ENCODE results near the gene NR6A1.

The NR6A1 gene

DNA sequence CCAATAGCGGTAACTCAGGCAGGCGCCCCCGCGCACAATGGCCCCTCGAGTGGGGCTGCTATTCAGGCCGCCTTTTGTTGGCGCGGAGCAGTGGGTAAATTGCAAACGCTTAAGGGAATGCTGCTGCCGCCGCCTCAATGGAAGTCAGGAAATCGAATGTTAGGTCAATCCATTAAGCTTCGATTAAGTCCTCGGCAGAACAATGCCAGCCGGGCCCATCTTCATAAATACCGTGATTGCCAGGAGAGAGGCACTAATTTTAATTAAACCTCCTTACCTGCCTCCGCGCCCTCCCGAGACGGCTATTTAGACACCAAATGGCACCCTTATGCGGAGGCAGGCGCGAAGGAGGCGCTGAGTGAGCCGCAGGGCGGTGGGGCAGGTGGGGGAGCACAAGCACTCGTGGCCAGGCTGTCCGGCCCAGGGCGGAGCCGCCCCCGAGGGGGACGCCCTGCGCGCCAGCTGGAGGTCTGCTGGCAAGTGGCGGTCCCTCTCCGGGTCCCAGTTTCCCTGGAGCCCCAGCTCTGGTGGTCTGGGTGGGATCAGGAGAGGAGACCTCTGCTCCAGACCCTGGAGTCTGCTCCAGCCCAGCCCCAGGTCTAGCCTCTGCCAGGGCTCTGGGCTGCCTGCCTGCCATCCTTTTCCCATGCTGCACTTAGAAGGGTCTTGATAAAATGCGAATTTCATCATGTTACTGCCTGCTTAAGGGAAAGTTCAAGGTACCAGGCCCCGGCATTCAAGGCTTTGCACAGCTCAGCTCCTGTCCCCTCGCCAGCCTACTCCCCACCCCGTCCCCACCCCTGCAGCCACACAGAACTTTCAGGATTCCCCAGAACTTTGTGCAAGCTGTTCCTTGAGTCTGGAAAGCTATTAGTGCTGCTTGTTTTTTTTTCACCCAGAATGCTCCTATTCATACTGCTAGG lies 283.6 kb downstream of the NR6A1 start:
- DNase-seq (ENCODE audit: low read depth), result no peak

DNA sequence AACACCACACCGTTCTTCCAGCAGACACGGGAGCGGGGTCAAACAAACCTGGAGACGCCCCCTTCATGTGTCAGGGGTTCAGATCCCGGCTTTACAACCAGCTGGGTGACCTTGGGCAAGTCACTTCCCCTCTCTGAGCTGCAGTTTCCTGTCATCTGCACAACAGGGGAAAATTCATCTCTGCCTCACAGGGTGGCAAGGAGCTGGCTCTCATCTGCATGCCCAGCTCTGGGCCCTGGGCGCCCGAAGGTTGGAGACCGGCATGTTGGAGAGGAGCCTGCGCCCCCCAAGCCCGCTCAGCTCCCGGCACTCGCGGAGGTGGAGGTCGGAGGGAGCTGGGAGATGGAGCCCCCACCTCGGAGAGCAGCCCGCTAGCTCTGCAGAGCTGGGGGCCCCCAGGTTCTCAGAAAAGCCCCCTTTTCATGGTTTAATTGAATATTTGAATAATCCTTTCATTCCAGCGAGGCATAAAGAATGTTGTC lies 284.3 kb downstream of the NR6A1 start:
- DNase-seq (ENCODE audit: low read depth), result no peak

DNA sequence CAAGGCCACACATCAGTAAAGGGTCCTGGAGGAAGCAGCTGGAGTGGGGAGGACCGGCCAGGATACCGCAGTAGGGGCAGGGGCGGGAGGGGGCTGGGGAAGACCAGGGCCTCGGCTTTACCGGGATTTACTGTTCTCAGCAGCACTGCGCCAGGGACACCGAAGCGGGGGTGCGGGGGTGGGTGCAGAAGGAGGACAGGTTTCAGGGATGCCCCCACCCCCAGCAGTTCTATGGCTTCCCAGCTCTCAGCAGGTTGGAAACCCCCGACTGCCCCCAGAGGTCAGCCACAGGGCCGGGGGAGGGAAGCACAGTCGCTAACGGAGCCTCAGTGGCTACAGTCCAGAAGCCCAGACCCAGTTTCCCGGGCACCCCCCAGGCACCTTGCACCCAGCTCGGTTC lies 285.2 kb downstream of the NR6A1 start:
- no peak for DNase-seq (ENCODE audit: low read depth)

DNA sequence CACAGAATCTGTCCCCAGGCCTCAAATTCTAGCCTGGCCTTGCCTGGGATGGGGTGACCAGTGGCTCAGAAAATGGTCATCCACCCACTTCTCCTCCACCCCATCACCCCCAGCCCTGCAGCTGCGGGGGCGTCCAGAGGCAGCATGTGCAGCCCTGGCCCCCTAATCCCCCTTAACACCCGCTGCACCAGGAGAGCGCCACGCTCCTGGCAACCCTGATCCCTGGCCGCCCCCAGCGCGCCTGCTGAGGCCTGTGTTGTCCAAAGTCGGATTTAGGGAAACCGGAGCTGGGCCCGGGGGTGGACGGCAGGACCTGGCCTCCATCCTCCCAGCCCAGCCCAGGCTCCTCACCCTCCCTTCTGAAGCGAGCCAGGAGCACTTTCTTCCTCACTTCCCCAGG lies 285.9 kb downstream of the NR6A1 start:
- no peak for DNase-seq (ENCODE audit: low read depth)

GRCh38 chr9:124483481-124483880 lies 287.6 kb downstream of the NR6A1 start:
- DNase-seq (ENCODE audit: low read depth), result no peak

DNA sequence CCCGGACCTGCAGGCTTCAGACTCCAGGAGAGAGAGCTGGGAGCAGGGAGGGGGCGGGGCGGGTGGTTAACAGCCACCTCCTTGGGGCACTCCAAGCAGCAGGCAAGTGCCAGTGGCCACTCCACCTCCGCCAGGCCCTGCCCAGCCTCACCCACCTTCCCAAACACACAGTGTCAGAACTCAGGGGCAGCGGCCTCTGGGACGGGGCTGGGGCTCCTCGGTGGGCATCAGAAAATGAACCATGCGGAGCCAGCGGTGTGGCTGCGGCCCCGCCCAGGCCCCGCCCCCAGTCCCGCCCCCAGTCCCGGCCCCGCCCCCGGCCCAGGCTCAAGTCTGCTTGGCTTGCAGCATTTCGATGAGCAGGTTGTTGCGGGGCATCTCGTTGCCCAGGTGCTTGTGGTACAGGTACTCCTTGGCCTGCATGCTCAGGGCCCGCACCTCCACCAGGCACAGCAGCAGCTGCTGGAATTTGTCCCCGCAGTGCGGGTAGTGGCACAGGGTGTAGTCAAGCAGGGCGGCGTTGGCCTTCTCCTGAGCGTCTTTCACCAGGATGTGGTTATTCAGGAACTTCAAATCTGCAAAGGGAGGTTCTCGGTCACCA lies 288.6 kb downstream of the NR6A1 start:
- DNase-seq (ENCODE audit: low read depth), result no peak

DNA sequence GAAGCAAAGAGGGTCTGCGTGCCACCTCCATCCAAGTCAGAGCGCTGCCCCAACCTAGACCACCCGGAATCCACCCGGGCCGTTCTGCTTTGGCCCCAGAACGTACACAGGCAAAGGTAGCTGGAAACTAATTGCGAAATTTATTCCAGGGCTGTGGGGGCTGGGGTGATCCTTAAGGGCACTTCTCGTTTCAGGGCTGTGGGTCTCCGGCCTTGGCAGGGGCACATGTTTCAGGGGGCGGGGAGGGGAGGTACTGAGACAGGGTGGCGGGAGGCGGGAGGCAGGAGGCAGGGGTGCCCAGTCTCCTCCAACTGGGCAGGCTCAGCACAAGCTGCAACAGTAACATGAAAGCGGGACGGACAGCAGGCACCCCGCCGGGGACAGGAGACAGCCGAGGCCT lies 290.0 kb downstream of the NR6A1 start:
- no peak for DNase-seq (ENCODE audit: low read depth)

- DNase-seq (ENCODE audit: low read depth), result no peak
Observed at GRCh38 chr9:124480621-124480981, 290.5 kb downstream of the NR6A1 start.

GRCh38 chr9:124479947-124480620 lies 291.0 kb downstream of the NR6A1 start:
- no peak for DNase-seq (ENCODE audit: low read depth)

DNA sequence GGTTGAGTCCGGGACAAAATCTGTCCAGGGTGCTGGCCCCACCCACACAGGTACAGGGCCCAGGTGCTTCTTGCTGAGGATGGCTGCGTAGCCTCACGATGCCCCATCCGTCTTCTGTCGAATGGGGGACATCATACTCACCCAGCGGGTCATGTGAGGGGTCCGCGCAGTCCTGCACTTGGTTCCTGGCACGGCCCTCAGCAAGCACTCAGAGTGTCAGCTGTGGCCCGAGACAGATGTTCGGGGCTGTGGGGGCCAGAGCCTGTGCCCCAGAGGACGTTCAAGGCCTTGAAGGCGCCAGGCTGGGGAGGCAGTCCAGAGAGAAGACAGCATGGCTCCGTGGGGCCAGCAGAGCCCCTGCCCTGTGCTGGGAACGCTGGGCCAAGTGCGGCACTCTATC lies 291.7 kb downstream of the NR6A1 start:
- no peak for DNase-seq (ENCODE audit: low read depth)

GRCh38 chr9:124478354-124478753 lies 292.8 kb downstream of the NR6A1 start:
- no peak for DNase-seq (ENCODE audit: low read depth)

DNA sequence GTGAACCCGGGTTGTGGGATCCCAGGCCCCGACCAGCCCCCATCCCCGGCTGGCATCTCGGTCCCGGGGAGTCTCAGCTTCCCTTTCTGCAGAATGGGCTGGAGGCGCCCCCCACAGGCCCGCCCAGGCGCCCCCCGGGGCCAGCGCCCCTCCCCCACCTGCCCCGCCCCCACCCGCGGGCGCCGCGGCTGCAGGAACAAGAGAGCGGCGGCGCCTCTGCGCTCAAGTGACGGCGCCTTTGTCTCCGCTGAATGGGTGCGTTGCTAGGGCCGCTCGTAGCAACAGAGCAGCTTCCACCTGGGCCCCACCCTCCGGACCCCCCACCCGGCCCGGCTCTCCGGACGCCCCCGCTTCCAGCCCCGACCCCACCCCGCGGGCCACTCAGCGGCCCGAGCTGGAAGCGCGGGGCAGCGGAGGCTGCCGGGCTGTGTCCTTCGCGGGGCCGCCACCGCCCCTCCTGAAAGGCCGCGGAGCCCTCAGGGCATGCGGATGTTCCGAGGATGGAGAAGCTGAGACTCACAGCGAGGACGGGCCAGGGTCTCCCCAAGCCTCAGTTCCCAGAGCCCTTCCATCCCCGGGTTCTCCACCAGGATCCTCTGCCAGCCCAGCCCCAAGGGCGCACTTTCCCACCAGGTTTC lies 293.3 kb downstream of the NR6A1 start:
- no peak for DNase-seq (ENCODE audit: low read depth)

- no peak for DNase-seq (ENCODE audit: low read depth)
Observed at GRCh38 chr9:124477211-124477647, 293.9 kb downstream of the NR6A1 start.

- DNase-seq (ENCODE audit: low read depth), result no peak
Observed at GRCh38 chr9:124475868-124476690, 295.0 kb downstream of the NR6A1 start.

DNA sequence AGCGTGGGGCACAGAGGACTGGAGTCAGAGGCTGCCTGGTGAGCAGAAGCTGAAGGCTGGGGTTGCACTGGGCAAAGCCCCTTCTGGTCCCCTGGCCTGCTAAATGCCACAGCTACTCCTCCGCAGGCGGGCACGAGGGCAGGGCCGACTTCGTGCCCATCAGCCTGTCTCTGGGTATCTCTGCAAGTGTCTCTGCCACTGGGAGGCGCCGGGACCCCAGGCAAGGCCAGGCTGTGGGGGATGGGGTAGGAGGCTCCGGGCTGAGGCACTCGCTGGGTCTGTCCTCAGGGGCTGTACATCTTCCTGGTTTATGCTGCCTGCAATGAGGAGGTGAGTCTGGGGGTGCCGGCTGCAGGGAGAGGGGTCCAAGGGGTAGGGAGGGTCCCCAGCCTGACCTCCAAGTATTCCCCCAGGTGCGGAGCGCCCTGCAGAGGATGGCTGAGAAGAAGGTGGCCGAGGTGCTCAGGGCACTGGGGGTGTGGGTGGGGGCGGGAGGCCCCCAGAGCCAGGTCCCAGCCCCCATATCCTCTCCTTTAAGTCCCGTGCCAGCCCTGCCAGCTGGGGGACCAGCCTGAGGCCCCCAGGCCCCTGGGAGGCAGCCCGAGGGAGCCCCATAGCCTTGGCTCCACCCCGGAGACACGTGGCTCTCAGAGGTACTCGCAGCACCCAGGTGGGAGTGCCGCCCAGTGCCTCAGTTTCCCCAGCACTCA lies 295.8 kb downstream of the NR6A1 start:
- DNase-seq (ENCODE audit: low read depth), result no peak

DNA sequence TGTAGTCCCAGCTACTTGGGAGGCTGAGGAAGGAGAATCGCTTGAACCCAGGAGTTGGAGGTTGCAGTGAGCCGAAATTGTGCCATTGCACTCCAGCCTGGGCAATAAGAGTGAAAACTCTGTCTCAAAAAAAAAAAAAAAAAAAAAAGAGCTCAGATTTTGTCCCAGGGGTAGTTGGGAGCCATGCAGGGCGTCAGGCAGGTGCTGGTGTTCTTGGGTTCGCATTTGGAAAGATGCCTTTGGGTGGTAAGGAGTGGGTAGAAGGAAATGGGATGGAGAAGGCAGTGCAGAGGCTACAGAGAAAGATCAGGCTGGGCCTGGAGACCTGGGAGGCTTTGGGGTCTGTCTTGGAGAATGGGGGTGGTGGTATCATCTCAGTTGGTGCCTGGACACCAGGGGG lies 297.0 kb downstream of the NR6A1 start:
- no peak for DNase-seq (ENCODE audit: low read depth)

GRCh38 chr9:124473310-124473709 lies 297.8 kb downstream of the NR6A1 start:
- no peak for DNase-seq (ENCODE audit: low read depth)

DNA sequence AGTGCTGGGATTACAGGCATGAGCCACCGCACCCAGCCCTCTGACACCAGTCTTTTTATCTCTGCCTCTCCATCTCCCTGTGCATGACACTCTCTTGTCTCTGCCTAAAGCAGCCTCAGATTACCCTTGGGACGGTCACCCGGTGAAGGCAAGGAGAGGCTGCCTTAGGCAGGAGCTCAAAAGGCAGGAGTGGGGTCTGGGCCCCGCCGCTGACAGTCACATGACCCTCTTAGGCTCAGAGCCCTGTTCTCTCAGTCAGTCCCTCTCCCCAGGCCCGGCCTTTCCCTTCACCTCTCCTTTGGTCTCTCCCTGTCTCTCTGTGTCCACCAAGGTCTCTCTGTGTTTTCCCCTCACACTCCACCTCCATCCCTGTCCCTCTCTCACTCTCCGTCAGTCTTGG lies 298.3 kb downstream of the NR6A1 start:
- no peak for DNase-seq (ENCODE audit: low read depth)

DNA sequence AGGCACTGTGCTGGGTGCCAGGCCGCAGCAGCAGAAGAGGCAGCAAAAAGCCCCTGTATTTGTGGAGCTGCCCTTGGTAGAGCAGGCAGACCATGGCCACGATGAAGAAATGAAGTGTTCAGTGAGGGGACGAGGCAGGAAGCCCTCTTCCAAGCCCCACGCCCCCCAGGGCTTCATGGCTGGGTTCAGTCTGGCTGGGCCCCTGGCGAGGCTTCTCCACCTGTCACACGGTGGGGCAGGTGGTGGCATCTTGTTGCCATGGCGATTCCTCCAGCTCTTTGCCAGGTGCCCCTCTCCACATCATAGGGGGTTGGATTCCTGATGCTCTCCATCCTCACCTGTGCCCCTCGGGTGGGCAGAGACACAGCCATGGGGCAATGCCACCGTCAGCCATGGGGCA lies 299.4 kb downstream of the NR6A1 start:
- no peak for DNase-seq (ENCODE audit: low read depth)

- no peak for DNase-seq (ENCODE audit: low read depth)
Observed at GRCh38 chr9:124470726-124471125, 300.4 kb downstream of the NR6A1 start.

- no peak for DNase-seq (ENCODE audit: low read depth)
Observed at GRCh38 chr9:124470306-124470705, 300.8 kb downstream of the NR6A1 start.

Data from activated T-helper 9 cell treated with anti-CD3 and anti-CD28 coated beads, Interleukin-2, amount 50 U/mL, for 16 hours (primary cell).